H1 (cell line): ENCODE data around the gene BTN2A1. TPM values are rescaled to one million over a fixed set of nuclear protein-coding genes. Genes with fewer than 3 reads are reported as not detected.
"Not testable (repeated sequence)": the region's sequence is repeated elsewhere in the genome, so short reads cannot be mapped to it uniquely, and the experiment has no call there.

ENCODE experiments used
- CTCF ChIA-PET: fragments of 300-600 bp; sonication (Branson Sonifier 250); formaldehyde crosslinking; loops from one replicate; lab custom pipeline; 2021; ENCODE audit not compliant: partially characterized antibody; lab: Charles Lee
- POLR2A ChIA-PET: fragments of 300-600 bp; sonication (Branson Sonifier 250); formaldehyde crosslinking; loops from one replicate; lab custom pipeline; 2021; ENCODE audit warnings: inconsistent platforms; ENCODE audit not compliant: partially characterized antibody; lab: Charles Lee
- DNase-seq, 2 experiments: peaks; one replicate each; pipeline versions ENCODE4 v3.0.0 to v3.0.0-alpha.2; 2010 to 2022; ENCODE audit warnings: low spot score in 2 of 2, low read depth in 1 of 2, mixed read lengths in 1 of 2
- FAIRE-seq: peaks from 2 replicates; lab custom pipeline; 2011; peaks lifted over from hg19 to GRCh38; lab: Jason Lieb, UNC
- H2AFZ ChIP-seq: 2 replicates; pipeline ENCODE4 v1.8.1; 2012; ENCODE audit warnings: low read length, inconsistent platforms
- H2AK5ac ChIP-seq: 2 replicates; pipeline ENCODE4 v1.6.1; 2013; ENCODE audit warnings: low read depth, low read length
- H2BK120ac ChIP-seq: replicated peaks from 2 replicates; pipeline ENCODE3; 2013; ENCODE audit warnings: low read depth, low read length, inconsistent platforms
- H2BK12ac ChIP-seq: 2 replicates; pipeline ENCODE4 v1.6.1; 2013; ENCODE audit warnings: low read depth, low read length
- H2BK15ac ChIP-seq: 2 replicates; pipeline ENCODE4 v1.6.1; 2013; ENCODE audit warnings: low read length
- H2BK20ac ChIP-seq: 2 replicates; pipeline ENCODE4 v1.6.1; 2013; ENCODE audit warnings: low read length
- H2BK5ac ChIP-seq: 2 replicates; pipeline ENCODE4 v1.6.1; 2013; ENCODE audit warnings: low read depth, low read length
- H3K14ac ChIP-seq: 2 replicates; pipeline ENCODE4 v1.6.1; 2013; ENCODE audit warnings: inconsistent platforms; ENCODE audit not compliant: insufficient read length
- H3K18ac ChIP-seq: 2 replicates; pipeline ENCODE4 v1.6.1; 2013; ENCODE audit warnings: low read length; ENCODE audit errors: extremely low read depth
- H3K23ac ChIP-seq: 2 replicates; pipeline ENCODE4 v1.6.1; 2013; ENCODE audit warnings: inconsistent platforms; ENCODE audit not compliant: insufficient read length
- H3K23me2 ChIP-seq: 2 replicates; pipeline ENCODE4 v1.6.1; 2013; ENCODE audit warnings: low read depth, low read length
- H3K27ac ChIP-seq: 2 replicates; pipeline ENCODE4 v1.6.1; 2011; ENCODE audit warnings: low read depth, low read length, inconsistent platforms
- H3K27me3 ChIP-seq, 4 experiments: replicated peaks in 1 of 4; 1 replicate in 1 of 4; 2 replicates in 3 of 4; pipeline versions ENCODE4 v1.6.1 to v1.8.1; 2011 to 2013; ENCODE audit warnings: low read length in 3 of 4, mild to moderate bottlenecking in 3 of 4, inconsistent platforms in 2 of 4, mixed read lengths in 2 of 4, moderate library complexity in 1 of 4; ENCODE audit not compliant: control insufficient read depth in 3 of 4, insufficient read depth in 3 of 4; ENCODE audit errors: extremely low read depth in 1 of 4
- H3K36me3 ChIP-seq, 4 experiments: 2 replicates each; pipeline versions ENCODE4 v1.6.1 to v1.8.1; 2011 to 2013; ENCODE audit warnings: mild to moderate bottlenecking in 4 of 4, low read length in 3 of 4, moderate library complexity in 2 of 4, control low read depth in 1 of 4, inconsistent platforms in 1 of 4; ENCODE audit not compliant: insufficient read depth in 4 of 4, control insufficient read depth in 2 of 4
- H3K4ac ChIP-seq: replicated peaks from 2 replicates; pipeline ENCODE3; 2013; ENCODE audit warnings: low read length, low read depth, mixed read lengths, inconsistent platforms; ENCODE audit not compliant: insufficient read length
- H3K4me1 ChIP-seq, 4 experiments: replicated peaks in 1 of 4; 1 replicate in 1 of 4; 2 replicates in 3 of 4; pipeline versions ENCODE4 v1.6.1 to v1.8.1; 2011 to 2013; ENCODE audit warnings: low read length in 3 of 4, inconsistent platforms in 2 of 4, mixed read lengths in 1 of 4; ENCODE audit not compliant: insufficient read depth in 4 of 4, control insufficient read depth in 3 of 4
- H3K4me2 ChIP-seq, 2 experiments: 2 replicates each; pipeline versions ENCODE4 v1.6.1 to v1.8.1; 2011 to 2013; ENCODE audit warnings: low read depth in 2 of 2, low read length in 2 of 2, control low read depth in 1 of 2, inconsistent platforms in 1 of 2, mild to moderate bottlenecking in 1 of 2; ENCODE audit not compliant: insufficient read depth in 1 of 2
- H3K4me3 ChIP-seq, 4 experiments: fragments of 200-600, 300-600 bp in 1 of 4; sonication (generic), shearing (Covaris generic), sonication (Bioruptor Twin) in 1 of 4; 2 replicates each; pipeline versions ENCODE4 v1.5.1 to v1.8.1; 2011 to 2016; ENCODE audit warnings: low read length in 4 of 4, low read depth in 3 of 4, control low read depth in 2 of 4, inconsistent platforms in 2 of 4, mild to moderate bottlenecking in 2 of 4, mixed read lengths in 1 of 4, moderate library complexity in 1 of 4; ENCODE audit not compliant: insufficient read depth in 2 of 4; ENCODE audit errors: extremely low read depth in 1 of 4
- H3K56ac ChIP-seq: replicated peaks from 2 replicates; pipeline ENCODE3; 2013; ENCODE audit warnings: low read depth, mild to moderate bottlenecking, mixed read lengths, low read length, inconsistent platforms; ENCODE audit not compliant: insufficient read length
- H3K79me1 ChIP-seq: 2 replicates; pipeline ENCODE4 v1.6.1; 2013; ENCODE audit warnings: low read depth, low read length, control low read depth
- H3K79me2 ChIP-seq, 2 experiments: 2 replicates each; pipeline versions ENCODE4 v1.6.1 to v1.8.1; 2012 to 2013; ENCODE audit warnings: low read length in 2 of 2, mild to moderate bottlenecking in 2 of 2, inconsistent platforms in 1 of 2; ENCODE audit not compliant: insufficient read depth in 2 of 2, control insufficient read depth in 1 of 2
- H3K9ac ChIP-seq, 4 experiments: replicated peaks in 1 of 4; 1 replicate in 1 of 4; 2 replicates in 3 of 4; pipeline versions ENCODE4 v1.6.1 to v1.8.1; 2011 to 2013; ENCODE audit warnings: low read depth in 3 of 4, low read length in 3 of 4, control low read depth in 2 of 4, mild to moderate bottlenecking in 2 of 4, moderate library complexity in 2 of 4, inconsistent platforms in 1 of 4; ENCODE audit errors: extremely low read depth in 1 of 4
- H3K9me3 ChIP-seq, 2 experiments: 2 replicates each; pipeline versions ENCODE4 v1.6.1 to v1.8.1; 2012 to 2013; ENCODE audit warnings: mild to moderate bottlenecking in 2 of 2, moderate library complexity in 2 of 2, control low read depth in 1 of 2, inconsistent platforms in 1 of 2, low read depth in 1 of 2, low read length in 1 of 2, mixed read lengths in 1 of 2; ENCODE audit not compliant: insufficient read depth in 2 of 2
- H4K20me1 ChIP-seq, 2 experiments: replicated peaks in 1 of 2; 2 replicates each; pipeline versions ENCODE3 to v1.8.1; 2011 to 2013; ENCODE audit warnings: inconsistent platforms in 2 of 2, low read length in 2 of 2, mild to moderate bottlenecking in 1 of 2; ENCODE audit not compliant: insufficient read depth in 2 of 2, control insufficient read depth in 1 of 2
- H4K5ac ChIP-seq: 2 replicates; pipeline ENCODE4 v1.6.1; 2013; ENCODE audit warnings: low read length, low read depth, mixed read lengths, inconsistent platforms; ENCODE audit not compliant: insufficient read length
- H4K8ac ChIP-seq: 2 replicates; pipeline ENCODE4 v1.8.0; 2013; ENCODE audit warnings: mild to moderate bottlenecking, moderate library complexity, low read length, inconsistent platforms; ENCODE audit not compliant: insufficient read depth; ENCODE audit errors: extremely low read depth
- H4K91ac ChIP-seq: replicated peaks from 2 replicates; pipeline ENCODE3; 2013; ENCODE audit warnings: low read length, mixed read lengths, inconsistent platforms; ENCODE audit not compliant: insufficient read length
- EP300 ChIP-seq, 2 experiments: IDR thresholded peaks; 1 replicate in 1 of 2; 2 replicates in 1 of 2; pipeline ENCODE4 v1.6.1; 2011 to 2012; ENCODE audit warnings: low read depth in 2 of 2, low read length in 2 of 2, mild to moderate bottlenecking in 2 of 2, borderline replicate concordance in 1 of 2, inconsistent platforms in 1 of 2, moderate library complexity in 1 of 2
- WGBS, 2 experiments: shearing (Covaris generic) in 1 of 2; methylation state at CpG; one replicate each; pipeline versions ENCODE4 v1.1.6 to v1.1.7; 2013 to 2015; ENCODE audit warnings: low lambda C conversion rate in 2 of 2, mixed read lengths in 2 of 2, inconsistent platforms in 1 of 2, low coverage in 1 of 2, missing lambda C conversion rate in 1 of 2; ENCODE audit not compliant: insufficient replicate concordance in 2 of 2, insufficient coverage in 1 of 2, insufficient read length in 1 of 2; ENCODE audit errors: extremely low coverage in 1 of 2, missing lambda C conversion rate in 1 of 2; 5-methylcytosine and 5-hydroxymethylcytosine counted together
- polyA plus RNA-seq, 7 experiments: library from polyadenylated mRNA; depleted of rRNA in 3 of 7; stranded (reverse) in 5 of 7; unstranded in 2 of 7; fragments of >200 nt in 5 of 7; fragments of 200-250 nt in 2 of 7; gene quantifications; 1 replicate in 5 of 7; 2 replicates in 1 of 7; 4 replicates in 1 of 7; pipeline versions ENCODE4 v1.2.1 to v1.2.3, GENCODE V29; 2011 to 2013; ENCODE audit warnings: missing spikeins in 2 of 7, mixed read lengths in 2 of 7
- total RNA-seq: library from RNA; stranded (reverse); fragmentation: NEBNext Ultra II Directional; extraction: Animal tissue kit (Norgen Biotek cat#: 25700); gene quantifications from 2 replicates; pipeline ENCODE4 v1.2.1, GENCODE V29; 2021

BTN2A1 gene
- total and polyA plus RNA-seq, 2 of the 8 experiments (the other 6 are each of a cell fraction or from before 2014, with no cell fraction given): 8.7 to 11.0 TPM

GRCh38 chr6:26433680-26434079 lies 24.1 kb upstream of the BTN2A1 start:
- H4K20me1 ChIP-seq, H3K9ac ChIP-seq, H2BK120ac ChIP-seq, H2BK5ac ChIP-seq, H2AFZ ChIP-seq, H4K5ac ChIP-seq, H3K56ac ChIP-seq, H3K4me3 ChIP-seq, H2BK12ac ChIP-seq, H3K4me1 ChIP-seq, H3K79me2 ChIP-seq, H3K4me2 ChIP-seq, DNase-seq: not testable (repeated sequence)
- peaks cover 0 to 19% (median 3%) of the 10 kb centered on the region in 4 experiments; a peak in 5 of 8 replicates for H3K36me3 ChIP-seq
- TF ChIP-seq EP300 (IDR thresholded peaks at IDR 0.05; ENCODE audit: borderline replicate concordance in 1 of 2, low read depth in 2 of 2, low read length in 2 of 2): peak in 1 of 2 experiments; percentile 57; a peak in 1 of 3 replicates
- TF ChIP-seq, all 59 proteins: peak for 1; not testable (repeated sequence) for 58
- CTCF ChIA-PET, H3K18ac ChIP-seq, H2BK15ac ChIP-seq, POLR2A ChIA-PET, H3K27ac ChIP-seq, H4K91ac ChIP-seq, H3K79me1 ChIP-seq, H3K27me3 ChIP-seq, H2AK5ac ChIP-seq, H2BK20ac ChIP-seq, FAIRE-seq, H3K23me2 ChIP-seq, H3K4ac ChIP-seq, H4K8ac ChIP-seq, H3K23ac ChIP-seq, H3K14ac ChIP-seq: not testable (repeated sequence)
- peaks cover 9 to 12% of the 10 kb centered on the region in 2 experiments; a peak in 3 of 4 replicates for H3K9me3 ChIP-seq
- WGBS, 2 experiments: 81% methylated on average over 8 of the region's 8 CpGs; no CpG with 5 or more reads in 1 of the 2 experiments
